SK-N-SH (cell line): ENCODE data around the gene MAN2B1. TPM values are rescaled to one million over a fixed set of nuclear protein-coding genes. Genes with fewer than 3 reads are reported as not detected.

Experiments used
- CTCF ChIA-PET: fragments of 300-600, 350-600 bp; formaldehyde crosslinking; extraction: SDS; loops from one replicate; lab custom pipeline; 2021; lab: Yijun Ruan, JAX
- POLR2A ChIA-PET: fragments of 350-600 bp; sonication (Branson Sonifier 250); formaldehyde crosslinking; extraction: SDS; loops from one replicate; lab custom pipeline; 2020; ENCODE audit warnings: antibody characterized with exemption, inconsistent platforms; lab: Yijun Ruan, JAX
- DNase-seq: peaks from one replicate; pipeline ENCODE4 v3.0.0; 2012
- H2AFZ ChIP-seq: fragments of 200-600 bp; sonication (generic); 2 replicates; pipeline ENCODE4 v1.8.1; 2016; ENCODE audit warnings: antibody characterized with exemption, mild to moderate bottlenecking, low read depth
- H3F3A ChIP-seq: fragments of 200-600 bp; sonication (generic); replicated peaks from 2 replicates; pipeline ENCODE3; 2016; ENCODE audit warnings: antibody characterized with exemption, mild to moderate bottlenecking; ENCODE audit not compliant: insufficient read depth
- H3K27ac ChIP-seq, 2 experiments: fragments of 200-500 bp in 1 of 2; fragments of 200-600 bp in 1 of 2; sonication (Bioruptor generic) in 1 of 2; sonication (generic), shearing (Covaris generic) in 1 of 2; 2 replicates each; pipeline versions ENCODE4 v1.5.1 to v1.6.1; 2014 to 2016; ENCODE audit warnings: low read depth in 2 of 2, inconsistent platforms in 1 of 2, low read length in 1 of 2, mild to moderate bottlenecking in 1 of 2, mixed read lengths in 1 of 2
- H3K27me3 ChIP-seq: fragments of 200-600 bp; sonication (generic), shearing (Covaris generic); 2 replicates; pipeline ENCODE4 v1.6.1; 2016; ENCODE audit warnings: mixed run types; ENCODE audit not compliant: insufficient read depth
- H3K36me3 ChIP-seq, 2 experiments: fragments of 200-500 bp in 1 of 2; fragments of 200-600 bp in 1 of 2; sonication (Bioruptor generic) in 1 of 2; sonication (generic) in 1 of 2; replicated peaks in 1 of 2; 2 replicates each; pipeline versions ENCODE3 to v1.5.1; 2014 to 2016; ENCODE audit warnings: low read length in 1 of 2, mild to moderate bottlenecking in 1 of 2; ENCODE audit not compliant: insufficient read depth in 2 of 2, control insufficient read depth in 1 of 2
- H3K4me1 ChIP-seq, 2 experiments: fragments of 200-500 bp in 1 of 2; fragments of 200-600 bp in 1 of 2; sonication (Bioruptor generic) in 1 of 2; sonication (generic), shearing (Covaris generic) in 1 of 2; 2 replicates each; pipeline versions ENCODE4 v1.5.1 to v1.6.1; 2014 to 2016; ENCODE audit warnings: low read depth in 1 of 2, low read length in 1 of 2, mixed run types in 1 of 2; ENCODE audit not compliant: insufficient read depth in 2 of 2, control insufficient read depth in 1 of 2
- H3K4me2 ChIP-seq: fragments of 200-600 bp; sonication (generic), shearing (Covaris generic); 2 replicates; pipeline ENCODE4 v1.6.1; 2017; ENCODE audit warnings: mixed run types
- H3K4me3 ChIP-seq, 2 experiments: fragments of 200-500 bp in 1 of 2; fragments of 200-600 bp in 1 of 2; sonication (Bioruptor generic) in 1 of 2; sonication (generic), shearing (Covaris generic) in 1 of 2; 2 replicates each; pipeline versions ENCODE4 v1.5.1 to v1.8.1; 2014 to 2016; ENCODE audit warnings: low read depth in 2 of 2, inconsistent platforms in 1 of 2, low read length in 1 of 2, mild to moderate bottlenecking in 1 of 2, mixed read lengths in 1 of 2, moderate library complexity in 1 of 2
- H3K79me2 ChIP-seq: fragments of 200-600 bp; sonication (generic); 2 replicates; pipeline ENCODE4 v1.8.1; 2017; ENCODE audit warnings: mild to moderate bottlenecking; ENCODE audit not compliant: insufficient read depth
- H3K9ac ChIP-seq: fragments of 200-600 bp; sonication (generic); 2 replicates; pipeline ENCODE4 v1.6.1; 2017; ENCODE audit warnings: mixed run types
- H3K9me2 ChIP-seq: fragments of 200-600 bp; sonication (generic); 2 replicates; pipeline ENCODE4 v1.6.1; 2017; ENCODE audit warnings: mixed run types
- H3K9me3 ChIP-seq: fragments of 200-600 bp; sonication (generic); 2 replicates; pipeline ENCODE4 v1.6.1; 2017; ENCODE audit warnings: mixed run types, mild to moderate bottlenecking, moderate library complexity
- H4K20me1 ChIP-seq: fragments of 200-600 bp; sonication (generic); 2 replicates; pipeline ENCODE4 v1.6.1; 2017; ENCODE audit warnings: mild to moderate bottlenecking, mixed run types; ENCODE audit not compliant: insufficient read depth
- EP300 ChIP-seq, 2 experiments: IDR thresholded peaks; 2 replicates each; pipeline versions ENCODE4 v1.4.0 to v1.6.1; 2012; ENCODE audit warnings: borderline replicate concordance in 1 of 2, low read depth in 1 of 2, low read length in 1 of 2
- FOSL2 ChIP-seq: IDR thresholded peaks from 2 replicates; pipeline ENCODE4 v1.4.0; 2012; ENCODE audit warnings: low read depth, mild to moderate bottlenecking, moderate library complexity, borderline replicate concordance
- FOXM1 ChIP-seq: IDR thresholded peaks from 2 replicates; pipeline ENCODE4 v1.4.0; 2012; ENCODE audit warnings: low read depth, mild to moderate bottlenecking
- GABPA ChIP-seq: IDR thresholded peaks from 2 replicates; pipeline ENCODE4 v1.4.0; 2012; ENCODE audit warnings: low read depth, mild to moderate bottlenecking
- GATA2 ChIP-seq: sonication (generic); formaldehyde crosslinking; IDR thresholded peaks from 2 replicates; pipeline ENCODE4 v1.5.0; 2020; ENCODE audit warnings: mild to moderate bottlenecking, missing genetic modification reagents
- JUND ChIP-seq: IDR thresholded peaks from 2 replicates; pipeline ENCODE4 v1.4.0; 2012
- MEF2A ChIP-seq: IDR thresholded peaks from 2 replicates; pipeline ENCODE4 v1.4.0; 2012; ENCODE audit warnings: low read depth, borderline replicate concordance
- MXI1 ChIP-seq: IDR thresholded peaks from 2 replicates; pipeline ENCODE4 v1.6.1; 2012; ENCODE audit warnings: mild to moderate bottlenecking, low read depth, low read length, improper control_type of control experiment
- NFIC ChIP-seq: IDR thresholded peaks from 2 replicates; pipeline ENCODE4 v1.4.0; 2012; ENCODE audit warnings: borderline replicate concordance
- NRF1 ChIP-seq: IDR thresholded peaks from 2 replicates; pipeline ENCODE4 v1.6.1; 2012; ENCODE audit warnings: low read depth, mild to moderate bottlenecking, low read length
- RCOR1 ChIP-seq: fragments of 150-350 bp; IDR thresholded peaks from 2 replicates; pipeline ENCODE4 v1.6.1; 2017; ENCODE audit warnings: antibody characterized with exemption, low read length
- RFX5 ChIP-seq: IDR thresholded peaks from 2 replicates; pipeline ENCODE4 v1.6.1; 2012; ENCODE audit warnings: mild to moderate bottlenecking, improper control_type of control experiment, low read length
- SMC3 ChIP-seq: IDR thresholded peaks from 2 replicates; pipeline ENCODE4 v1.6.1; 2012; ENCODE audit warnings: low read depth, low read length, improper control_type of control experiment
- TAF1 ChIP-seq: IDR thresholded peaks from 2 replicates; pipeline ENCODE4 v1.6.1; 2012; ENCODE audit warnings: low read depth, mild to moderate bottlenecking, low read length, moderate library complexity, borderline replicate concordance
- TEAD4 ChIP-seq: IDR thresholded peaks from 2 replicates; pipeline ENCODE4 v1.4.0; 2012; ENCODE audit warnings: mild to moderate bottlenecking, borderline replicate concordance; ENCODE audit not compliant: insufficient read depth
- WGBS: methylation state at CpG from one replicate; pipeline ENCODE4 v1.1.6; 2017; ENCODE audit warnings: low lambda C conversion rate; 5-methylcytosine and 5-hydroxymethylcytosine counted together
- polyA plus RNA-seq, 3 experiments: library from polyadenylated mRNA; depleted of rRNA; stranded (reverse); fragments of >200 nt; gene quantifications; 2 replicates each; pipeline ENCODE4 v1.2.3, GENCODE V29; 2012
- TF ChIP-seq, protein P1 (sequence below): IDR thresholded peaks from 2 replicates; pipeline ENCODE4; 2012
- TF ChIP-seq, protein P2 (sequence below): IDR thresholded peaks from 2 replicates; pipeline ENCODE4 v1.4.0; 2012; ENCODE audit warnings: low read depth, borderline replicate concordance
- TF ChIP-seq, protein P3 (sequence below): fragments of 150-350 bp; IDR thresholded peaks from 2 replicates; pipeline ENCODE4 v1.6.1; 2017; ENCODE audit warnings: antibody characterized with exemption, low read length, low read depth, borderline replicate concordance

Gene MAN2B1
- polyA plus RNA-seq, 1 of the 3 experiments (the other 2 are of a cell fraction) = 47.0 TPM

DNA sequence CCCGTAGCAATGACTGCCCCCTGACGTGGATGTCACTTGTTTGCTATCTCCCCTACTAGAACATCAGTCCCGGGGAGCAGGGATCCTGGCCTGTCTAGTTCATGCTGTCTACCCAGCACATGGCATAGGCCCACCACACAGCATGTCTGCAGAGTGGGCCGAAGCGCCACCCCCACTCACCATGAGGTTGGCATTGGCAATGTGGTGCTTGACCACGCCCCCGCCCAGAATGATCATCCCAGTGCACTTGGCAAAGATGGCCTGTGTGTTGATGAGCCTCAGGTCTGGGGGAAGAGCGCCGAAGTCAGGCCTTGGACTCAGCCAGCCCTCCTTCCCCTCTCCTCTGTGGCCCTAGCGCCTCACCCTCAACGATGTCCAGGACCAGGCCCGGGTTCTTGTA lies 10.4 kb upstream of the MAN2B1 start:
- Histone ChIP-seq H4K20me1 (peaks cover 12% of the 10 kb centered on the region), H3K9me2 (no peaks in the 10 kb centered on the region), H3F3A (peaks cover 17% of the 10 kb centered on the region), H3K36me3 (peaks cover 43 to 46% of the 10 kb centered on the region in 2 experiments), H3K79me2 (peaks cover 35% of the 10 kb centered on the region; the same call in 1 of the 2 replicates), H2AFZ (no peak overlapping the region), H3K4me2 (no peak overlapping the region), H3K4me3 (no peak overlapping the region), H3K27ac (no peak overlapping the region), H3K9ac (no peak overlapping the region), H3K4me1 (peaks cover 0 to 4% of the 10 kb centered on the region in 2 experiments; a peak in 1 of 4 replicates), H3K27me3 (no peaks in the 10 kb centered on the region), H3K9me3 (no peaks in the 10 kb centered on the region)
- WGBS = 96% methylated on average over 7 of the region's 12 CpGs
- POLR2A ChIA-PET = interaction anchor here (0.6 to 1.4 kb wide), 2 partner anchors 11 to 41 kb away, joined by 5 to 6 read pairs; partner anchors contain the start of genes MAN2B1 and WDR83
- no peak for DNase-seq
- CTCF ChIA-PET = interaction anchor here (0.6 to 2.2 kb wide), 18 partner anchors 8 to 617 kb away, joined by 3 to 11 read pairs (median 4); partner anchors contain the start of genes FBXW9, MAN2B1, WDR83 and ZNF490
- TF ChIP-seq, protein P1, sequence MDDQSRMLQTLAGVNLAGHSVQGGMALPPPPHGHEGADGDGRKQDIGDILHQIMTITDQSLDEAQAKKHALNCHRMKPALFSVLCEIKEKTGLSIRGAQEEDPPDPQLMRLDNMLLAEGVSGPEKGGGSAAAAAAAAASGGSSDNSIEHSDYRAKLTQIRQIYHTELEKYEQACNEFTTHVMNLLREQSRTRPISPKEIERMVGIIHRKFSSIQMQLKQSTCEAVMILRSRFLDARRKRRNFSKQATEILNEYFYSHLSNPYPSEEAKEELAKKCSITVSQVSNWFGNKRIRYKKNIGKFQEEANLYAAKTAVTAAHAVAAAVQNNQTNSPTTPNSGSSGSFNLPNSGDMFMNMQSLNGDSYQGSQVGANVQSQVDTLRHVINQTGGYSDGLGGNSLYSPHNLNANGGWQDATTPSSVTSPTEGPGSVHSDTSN = no peak
- TF ChIP-seq NFIC (no peak), TEAD4 (no peak), MXI1 (no peak), RCOR1 (no peak), GATA2 (CRISPR knock-in tag) (no peak), SMC3 (no peak), RFX5 (no peak), JUND (no peak), GABPA (no peak), FOSL2 (no peak), MEF2A (no peak), EP300 (IDR thresholded peaks at IDR 0.05; ENCODE audit: borderline replicate concordance in 1 of 2, low read depth in 1 of 2, low read length in 1 of 2) (no peak), TAF1 (no peak), FOXM1 (no peak), NRF1 (no peak)
- TF ChIP-seq, protein P2, sequence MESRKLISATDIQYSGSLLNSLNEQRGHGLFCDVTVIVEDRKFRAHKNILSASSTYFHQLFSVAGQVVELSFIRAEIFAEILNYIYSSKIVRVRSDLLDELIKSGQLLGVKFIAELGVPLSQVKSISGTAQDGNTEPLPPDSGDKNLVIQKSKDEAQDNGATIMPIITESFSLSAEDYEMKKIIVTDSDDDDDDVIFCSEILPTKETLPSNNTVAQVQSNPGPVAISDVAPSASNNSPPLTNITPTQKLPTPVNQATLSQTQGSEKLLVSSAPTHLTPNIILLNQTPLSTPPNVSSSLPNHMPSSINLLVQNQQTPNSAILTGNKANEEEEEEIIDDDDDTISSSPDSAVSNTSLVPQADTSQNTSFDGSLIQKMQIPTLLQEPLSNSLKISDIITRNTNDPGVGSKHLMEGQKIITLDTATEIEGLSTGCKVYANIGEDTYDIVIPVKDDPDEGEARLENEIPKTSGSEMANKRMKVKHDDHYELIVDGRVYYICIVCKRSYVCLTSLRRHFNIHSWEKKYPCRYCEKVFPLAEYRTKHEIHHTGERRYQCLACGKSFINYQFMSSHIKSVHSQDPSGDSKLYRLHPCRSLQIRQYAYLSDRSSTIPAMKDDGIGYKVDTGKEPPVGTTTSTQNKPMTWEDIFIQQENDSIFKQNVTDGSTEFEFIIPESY = no peak
- TF ChIP-seq, protein P3, sequence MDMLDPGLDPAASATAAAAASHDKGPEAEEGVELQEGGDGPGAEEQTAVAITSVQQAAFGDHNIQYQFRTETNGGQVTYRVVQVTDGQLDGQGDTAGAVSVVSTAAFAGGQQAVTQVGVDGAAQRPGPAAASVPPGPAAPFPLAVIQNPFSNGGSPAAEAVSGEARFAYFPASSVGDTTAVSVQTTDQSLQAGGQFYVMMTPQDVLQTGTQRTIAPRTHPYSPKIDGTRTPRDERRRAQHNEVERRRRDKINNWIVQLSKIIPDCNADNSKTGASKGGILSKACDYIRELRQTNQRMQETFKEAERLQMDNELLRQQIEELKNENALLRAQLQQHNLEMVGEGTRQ = no peak
